HG02973 (cell line): ENCODE measurements around the gene GDPD3.
"Not testable (repeated sequence)": the region's sequence is repeated elsewhere in the genome, so short reads cannot be mapped to it uniquely, and the experiment has no call there.

ENCODE experiments used
- ATAC-seq: cut with Tn5 transposase; IDR thresholded peaks from one replicate; pipeline ENCODE4 v1.9.1; 2021; ENCODE audit warnings: moderate library complexity; ENCODE audit not compliant: unreplicated experiment

Gene GDPD3

GRCh38 chr16:30124985-30125379 lies 11.6 kb upstream of the GDPD3 start:
- no peak for ATAC-seq

GRCh38 chr16:30122604-30123160 lies 9.3 kb upstream of the GDPD3 start:
- no peak for ATAC-seq

- no peak for ATAC-seq
These were observed 8.6 kb upstream of the GDPD3 start for GRCh38 chr16:30121741-30122571.

- ATAC-seq: no peak
These were observed 7.2 kb upstream of the GDPD3 start for GRCh38 chr16:30120340-30121105.

GRCh38 chr16:30119428-30119827 lies 6.1 kb upstream of the GDPD3 start:
- ATAC-seq: no peak

- ATAC-seq: no peak
These were observed 4.4 kb upstream of the GDPD3 start for GRCh38 chr16:30117768-30118167.

- no peak for ATAC-seq
These were observed 3.2 kb upstream of the GDPD3 start for GRCh38 chr16:30116291-30117207.

GRCh38 chr16:30115238-30115637 lies 1.9 kb upstream of the GDPD3 start:
- ATAC-seq: no peak

GRCh38 chr16:30114833-30115232 lies 1.5 kb upstream of the GDPD3 start:
- ATAC-seq: not testable (repeated sequence)

- no peak for ATAC-seq
These were observed 1.1 kb upstream of the GDPD3 start for GRCh38 chr16:30114411-30114810.

- no peak for ATAC-seq
These were observed 485 bp upstream of the GDPD3 start for GRCh38 chr16:30113711-30114333.

GRCh38 chr16:30112197-30113030 lies 923 bp downstream of the GDPD3 start:
- ATAC-seq: no peak

- no peak for ATAC-seq
These were observed 2.7 kb downstream of the GDPD3 start for GRCh38 chr16:30110661-30111060.

GRCh38 chr16:30108059-30108850 lies 5.1 kb downstream of the GDPD3 start:
- no peak for ATAC-seq

GRCh38 chr16:30104492-30104891 lies 8.8 kb downstream of the GDPD3 start:
- no peak for ATAC-seq

- ATAC-seq: no peak
These were observed 9.2 kb downstream of the GDPD3 start for GRCh38 chr16:30104090-30104489.

GRCh38 chr16:30096862-30097563 lies 16.3 kb downstream of the GDPD3 start:
- ATAC-seq: no peak
